Fibroblast of villous mesenchyme (primary cell): Measurements from ENCODE around the gene RTTN. TPM values are rescaled to one million over a fixed set of nuclear protein-coding genes. Genes with fewer than 3 reads are reported as not detected.

Source experiments
- DNase-seq: peaks from one replicate; pipeline ENCODE4 v3.0.0-alpha.2; 2010; ENCODE audit warnings: low read depth
- H3K4me3 ChIP-seq: 2 replicates; pipeline ENCODE4 v1.5.1; 2011; ENCODE audit warnings: low read depth, mild to moderate bottlenecking, low read length
- total RNA-seq: library from RNA; depleted of rRNA; stranded (reverse); fragments of >200 nt; gene quantifications from 2 replicates; pipeline ENCODE4 v1.2.3, GENCODE V29; 2012
- TF ChIP-seq, protein P1 (sequence below): IDR thresholded peaks from 2 replicates; pipeline ENCODE4 v1.5.1; 2012; ENCODE audit warnings: low read depth, mild to moderate bottlenecking, low read length; ENCODE audit not compliant: insufficient read depth

The RTTN gene
- total RNA-seq, 1 donor, result 24.2 TPM

DNA sequence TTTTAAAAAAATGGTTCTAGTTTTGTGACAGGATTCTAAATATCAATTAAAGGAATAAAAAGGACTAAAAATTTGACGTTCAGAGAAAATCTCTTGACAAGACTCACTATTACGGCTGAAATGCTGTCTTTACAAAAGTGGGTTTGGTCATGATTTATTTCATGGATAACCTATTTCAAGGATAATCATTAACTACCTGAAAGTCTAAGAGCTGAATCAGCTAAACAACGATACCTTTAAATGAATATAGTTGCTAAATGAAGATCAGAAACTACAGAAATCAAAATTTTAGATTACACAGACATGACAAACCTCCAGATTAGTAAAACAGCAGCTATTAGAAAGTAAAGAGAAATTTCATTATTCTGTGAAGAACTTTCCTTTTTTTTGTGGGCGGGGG, 35.7 kb downstream of the RTTN start:
- H3K4me3 ChIP-seq, result no peak overlapping the region
- TF ChIP-seq, protein P1, sequence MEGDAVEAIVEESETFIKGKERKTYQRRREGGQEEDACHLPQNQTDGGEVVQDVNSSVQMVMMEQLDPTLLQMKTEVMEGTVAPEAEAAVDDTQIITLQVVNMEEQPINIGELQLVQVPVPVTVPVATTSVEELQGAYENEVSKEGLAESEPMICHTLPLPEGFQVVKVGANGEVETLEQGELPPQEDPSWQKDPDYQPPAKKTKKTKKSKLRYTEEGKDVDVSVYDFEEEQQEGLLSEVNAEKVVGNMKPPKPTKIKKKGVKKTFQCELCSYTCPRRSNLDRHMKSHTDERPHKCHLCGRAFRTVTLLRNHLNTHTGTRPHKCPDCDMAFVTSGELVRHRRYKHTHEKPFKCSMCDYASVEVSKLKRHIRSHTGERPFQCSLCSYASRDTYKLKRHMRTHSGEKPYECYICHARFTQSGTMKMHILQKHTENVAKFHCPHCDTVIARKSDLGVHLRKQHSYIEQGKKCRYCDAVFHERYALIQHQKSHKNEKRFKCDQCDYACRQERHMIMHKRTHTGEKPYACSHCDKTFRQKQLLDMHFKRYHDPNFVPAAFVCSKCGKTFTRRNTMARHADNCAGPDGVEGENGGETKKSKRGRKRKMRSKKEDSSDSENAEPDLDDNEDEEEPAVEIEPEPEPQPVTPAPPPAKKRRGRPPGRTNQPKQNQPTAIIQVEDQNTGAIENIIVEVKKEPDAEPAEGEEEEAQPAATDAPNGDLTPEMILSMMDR, result no peak
- no peak for DNase-seq

DNA sequence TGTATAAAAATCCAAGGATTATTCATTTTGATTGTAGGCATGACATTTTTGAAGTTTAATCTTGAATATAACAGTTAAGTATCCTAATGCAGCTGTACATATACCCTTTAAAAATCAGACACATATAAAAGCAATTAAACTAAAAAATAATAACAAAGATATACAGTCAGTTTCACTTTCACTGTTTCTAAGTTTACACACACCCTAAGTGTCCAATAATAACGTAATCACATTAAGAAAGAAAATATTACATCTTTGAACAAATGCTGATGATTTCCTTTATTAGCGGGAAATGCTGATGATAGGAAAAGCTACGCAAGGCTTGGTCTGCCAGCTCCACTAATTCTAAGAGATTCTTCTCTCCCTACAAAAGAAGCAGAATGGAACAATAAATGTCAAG, 38.8 kb downstream of the RTTN start:
- peak overlapping the region; percentile 10 for H3K4me3 ChIP-seq
- no peak for DNase-seq
- TF ChIP-seq, protein P1, result no peak

DNA sequence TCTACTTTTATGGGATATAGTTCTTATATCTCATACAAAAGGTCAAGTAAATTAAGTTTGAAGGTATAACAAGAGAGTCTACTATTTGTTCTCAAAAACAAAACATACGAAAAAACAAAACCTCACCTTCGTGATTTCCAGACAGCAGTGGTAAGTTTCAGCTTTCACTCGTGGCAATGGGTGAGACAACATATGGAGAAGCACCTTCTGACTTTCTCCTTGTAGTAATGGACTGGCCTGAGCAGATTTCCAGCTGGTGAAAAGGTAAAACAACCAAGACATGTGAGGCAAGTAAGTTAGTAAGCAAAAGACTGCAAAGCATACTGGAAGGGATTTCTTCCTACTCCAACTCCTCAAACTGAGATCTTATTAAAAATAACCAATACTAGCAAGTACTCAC, 39.6 kb downstream of the RTTN start:
- TF ChIP-seq, protein P1, result no peak
- no peak for DNase-seq
- no peak overlapping the region for H3K4me3 ChIP-seq

GRCh38 chr18:70160073-70160678, 45.3 kb downstream of the RTTN start:
- DNase-seq, result no peak
- TF ChIP-seq, protein P1, result no peak
- H3K4me3 ChIP-seq, result no peak overlapping the region

GRCh38 chr18:70158992-70159717, 46.3 kb downstream of the RTTN start:
- DNase-seq, result no peak
- TF ChIP-seq, protein P1, result no peak
- H3K4me3 ChIP-seq, result no peak overlapping the region

DNA sequence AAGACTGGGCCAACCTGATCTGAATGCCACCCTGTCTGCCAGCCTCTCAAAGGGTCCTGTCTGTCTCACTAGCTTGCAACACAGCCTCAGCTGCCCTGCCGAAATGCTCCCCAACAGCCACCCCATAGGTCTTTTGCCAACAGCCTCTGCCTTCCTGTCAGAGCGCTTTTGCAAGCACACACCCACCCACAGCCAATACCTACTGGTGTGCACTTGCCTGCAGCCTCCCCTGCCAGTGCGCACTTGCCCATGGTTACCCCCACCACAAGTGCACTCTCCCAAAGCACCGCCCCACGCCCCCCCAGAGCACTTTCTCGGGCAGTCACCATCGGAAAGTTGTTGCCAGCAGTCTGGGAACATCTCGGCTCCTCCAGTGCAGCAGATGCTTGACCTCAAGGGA, 48.6 kb downstream of the RTTN start:
- DNase-seq, result no peak
- TF ChIP-seq, protein P1, result no peak
- no peak overlapping the region for H3K4me3 ChIP-seq
